Vagina (tissue), 2 donors: Measurements from ENCODE around the gene ADAM17.

Experiments used
- POLR2AphosphoS5 ChIP-seq, 2 donors: sonication (generic); formaldehyde crosslinking; IDR thresholded peaks; one replicate each; pipeline ENCODE4 v1.9.0; 2017; ENCODE audit warnings: antibody characterized with exemption in 2 of 2, mild to moderate bottlenecking in 2 of 2, low read depth in 1 of 2; ENCODE audit not compliant: insufficient read depth in 1 of 2
- TF ChIP-seq, protein P1 (sequence below), 3 experiments: fragments of 450-650 bp in 2 of 3; fragments of 200-600 bp in 1 of 3; sonication (generic) in 1 of 3; IDR thresholded peaks; one replicate each; pipeline ENCODE4 v1.5.1; 2017 to 2019; ENCODE audit warnings: antibody characterized with exemption in 3 of 3, mild to moderate bottlenecking in 2 of 3, moderate library complexity in 2 of 3

DNA sequence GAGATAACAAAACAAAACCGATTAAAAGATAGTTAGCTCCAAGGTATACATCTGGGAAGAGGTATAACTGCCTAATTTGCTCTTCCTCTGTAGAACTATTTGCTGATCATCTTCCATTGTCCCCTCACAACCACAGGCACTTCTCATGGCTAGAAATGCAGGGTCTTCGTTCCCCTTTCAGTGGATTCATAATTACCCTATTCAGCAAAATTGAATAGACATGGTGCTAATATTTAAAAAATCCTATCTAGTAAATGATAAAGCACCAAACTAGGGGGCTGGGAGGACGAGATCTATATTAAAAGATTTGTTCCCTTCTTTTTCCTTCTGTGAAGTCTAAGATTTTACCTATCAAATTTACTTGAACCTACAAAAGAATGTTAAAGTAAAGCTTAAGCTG, 30.8 kb upstream of the ADAM17 start:
- TF ChIP-seq, protein P1, sequence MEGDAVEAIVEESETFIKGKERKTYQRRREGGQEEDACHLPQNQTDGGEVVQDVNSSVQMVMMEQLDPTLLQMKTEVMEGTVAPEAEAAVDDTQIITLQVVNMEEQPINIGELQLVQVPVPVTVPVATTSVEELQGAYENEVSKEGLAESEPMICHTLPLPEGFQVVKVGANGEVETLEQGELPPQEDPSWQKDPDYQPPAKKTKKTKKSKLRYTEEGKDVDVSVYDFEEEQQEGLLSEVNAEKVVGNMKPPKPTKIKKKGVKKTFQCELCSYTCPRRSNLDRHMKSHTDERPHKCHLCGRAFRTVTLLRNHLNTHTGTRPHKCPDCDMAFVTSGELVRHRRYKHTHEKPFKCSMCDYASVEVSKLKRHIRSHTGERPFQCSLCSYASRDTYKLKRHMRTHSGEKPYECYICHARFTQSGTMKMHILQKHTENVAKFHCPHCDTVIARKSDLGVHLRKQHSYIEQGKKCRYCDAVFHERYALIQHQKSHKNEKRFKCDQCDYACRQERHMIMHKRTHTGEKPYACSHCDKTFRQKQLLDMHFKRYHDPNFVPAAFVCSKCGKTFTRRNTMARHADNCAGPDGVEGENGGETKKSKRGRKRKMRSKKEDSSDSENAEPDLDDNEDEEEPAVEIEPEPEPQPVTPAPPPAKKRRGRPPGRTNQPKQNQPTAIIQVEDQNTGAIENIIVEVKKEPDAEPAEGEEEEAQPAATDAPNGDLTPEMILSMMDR (IDR thresholded peaks at IDR 0.05) = no peak
- TF ChIP-seq POLR2AphosphoS5 (IDR thresholded peaks at IDR 0.05; ENCODE audit: insufficient read depth in 1 of 2, low read depth in 1 of 2) = no peak
